CD4-positive, alpha-beta T cell treated with Interleukin-21 for 1 hour (primary cell): Measurements from ENCODE around the gene PWWP2B.
"Not testable (repeated sequence)": the region's sequence is repeated elsewhere in the genome, so short reads cannot be mapped to it uniquely, and the experiment has no call there.

ENCODE experiments used
- DNase-seq: peaks from one replicate; pipeline ENCODE4 v3.0.0-alpha.2; 2020

PWWP2B gene

GRCh38 chr10:132363921-132364593 is 32.9 kb upstream of the PWWP2B start:
- no peak for DNase-seq

- DNase-seq: no peak
Observed at GRCh38 chr10:132364594-132364970, 32.4 kb upstream of the PWWP2B start.

- no peak for DNase-seq
Observed at GRCh38 chr10:132365102-132365501, 31.9 kb upstream of the PWWP2B start.

GRCh38 chr10:132366006-132366405 is 31.0 kb upstream of the PWWP2B start:
- no peak for DNase-seq

- no peak for DNase-seq
Observed at GRCh38 chr10:132366499-132366898, 30.5 kb upstream of the PWWP2B start.

- no peak for DNase-seq
Observed at GRCh38 chr10:132368391-132368790, 28.6 kb upstream of the PWWP2B start.

GRCh38 chr10:132368881-132369635 is 27.9 kb upstream of the PWWP2B start:
- no peak for DNase-seq

- no peak for DNase-seq
Observed at GRCh38 chr10:132369636-132370185, 27.3 kb upstream of the PWWP2B start.

- no peak for DNase-seq
Observed at GRCh38 chr10:132370426-132371340, 26.3 kb upstream of the PWWP2B start.

GRCh38 chr10:132371641-132372081 is 25.3 kb upstream of the PWWP2B start:
- no peak for DNase-seq

- DNase-seq: no peak
Observed at GRCh38 chr10:132372516-132373095, 24.4 kb upstream of the PWWP2B start.

- DNase-seq: no peak
Observed at GRCh38 chr10:132373241-132373955, 23.6 kb upstream of the PWWP2B start.

- DNase-seq: no peak
Observed at GRCh38 chr10:132374176-132374575, 22.8 kb upstream of the PWWP2B start.

GRCh38 chr10:132374612-132375011 is 22.4 kb upstream of the PWWP2B start:
- no peak for DNase-seq

GRCh38 chr10:132375116-132375794 is 21.7 kb upstream of the PWWP2B start:
- DNase-seq: no peak

GRCh38 chr10:132375795-132376297 is 21.2 kb upstream of the PWWP2B start:
- DNase-seq: no peak

GRCh38 chr10:132376394-132376851 is 20.6 kb upstream of the PWWP2B start:
- DNase-seq: no peak

GRCh38 chr10:132377326-132377725 is 19.7 kb upstream of the PWWP2B start:
- DNase-seq: no peak

- DNase-seq: not testable (repeated sequence)
Observed at GRCh38 chr10:132379026-132379425, 18.0 kb upstream of the PWWP2B start.

- not testable (repeated sequence) for DNase-seq
Observed at GRCh38 chr10:132380986-132381385, 16.0 kb upstream of the PWWP2B start.

- no peak for DNase-seq
Observed at GRCh38 chr10:132381741-132382140, 15.3 kb upstream of the PWWP2B start.
